Mesenteric fat pad (tissue), 1 donor: ENCODE measurements around the gene PYCR2. TPM values are rescaled to one million over a fixed set of nuclear protein-coding genes. Genes with fewer than 3 reads are reported as not detected.
A peak's percentile ranks its signal among the peaks of the same experiment; 100 is the strongest.

Source experiments
- DNase-seq: peaks from one replicate; pipeline ENCODE4 v3.0.0-alpha.2; 2020; ENCODE audit warnings: low spot score
- total RNA-seq: library from RNA; stranded (reverse); fragmentation: NEBNext Ultra II Directional; extraction: Animal tissue kit (Norgen Biotek cat#: 25700); gene quantifications from one replicate; pipeline ENCODE4 v1.2.1, GENCODE V29; 2021
- donor health status: DM: yes; HTN: yes; CAD: no.

PYCR2 gene
- total RNA-seq, 1 donor from 2014 or later = 48.9 TPM

GRCh38 chr1:225921734-225922709, 2.0 kb downstream of the PYCR2 start:
- no peak for DNase-seq

DNA sequence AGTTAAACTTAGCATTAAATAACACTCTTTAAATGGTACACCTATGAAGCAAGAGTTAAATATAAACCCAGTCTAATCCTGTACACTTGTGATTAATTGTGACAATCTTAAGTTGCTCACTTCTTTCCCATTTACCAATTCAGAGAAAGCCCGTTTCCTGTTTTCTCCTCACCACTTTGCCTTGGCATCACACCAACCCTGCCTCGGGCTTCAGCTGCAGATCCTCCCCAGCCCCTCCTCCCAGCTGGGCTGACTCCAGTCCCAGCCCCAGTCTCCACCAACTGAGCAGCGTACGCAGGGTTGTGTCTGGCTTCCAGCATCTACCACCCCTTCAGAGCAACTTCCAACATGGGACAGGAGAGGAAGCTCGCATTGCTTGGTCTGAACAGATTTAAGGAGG, 4.1 kb downstream of the PYCR2 start:
- no peak for DNase-seq

- DNase-seq = no peak
Measured at GRCh38 chr1:225918280-225918679, 5.8 kb downstream of the PYCR2 start.

DNA sequence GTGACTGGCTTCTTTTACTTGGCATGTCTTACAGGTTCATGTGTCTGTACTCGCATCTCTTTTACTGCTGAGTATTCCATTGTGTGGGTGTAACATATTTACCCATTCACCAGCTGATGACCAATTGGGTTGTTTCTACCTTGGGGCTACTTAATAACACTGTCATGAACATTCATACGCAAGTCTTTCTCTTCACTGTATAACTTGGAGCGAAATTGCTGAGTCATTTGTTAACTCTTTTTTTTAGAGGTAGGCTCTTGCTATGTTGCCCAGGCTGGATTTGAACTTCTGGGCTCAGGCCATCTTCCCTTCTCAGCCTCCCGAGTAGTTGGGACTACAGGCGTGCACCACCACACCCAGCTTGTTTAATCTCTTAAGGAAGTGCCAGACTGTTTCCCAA, 6.5 kb downstream of the PYCR2 start:
- no peak for DNase-seq

DNA sequence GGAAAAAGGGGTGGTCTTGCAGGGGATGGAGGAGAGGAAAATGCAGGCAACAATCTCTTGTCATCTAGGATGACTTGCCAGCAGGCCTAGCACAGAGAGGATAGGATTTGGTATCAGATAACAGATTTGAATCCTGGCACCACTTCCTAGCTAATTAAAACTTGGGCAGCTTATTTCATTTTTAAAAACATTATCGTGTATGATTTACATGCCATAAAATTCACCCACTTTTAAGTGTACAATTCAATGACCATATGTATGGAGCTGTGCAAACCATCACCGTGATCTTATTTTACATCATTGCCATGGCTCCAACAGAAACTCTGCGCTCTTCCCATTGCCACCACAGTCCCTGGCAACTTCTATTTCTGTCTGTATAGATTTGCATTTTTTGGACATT, 6.9 kb downstream of the PYCR2 start:
- no peak for DNase-seq

DNA sequence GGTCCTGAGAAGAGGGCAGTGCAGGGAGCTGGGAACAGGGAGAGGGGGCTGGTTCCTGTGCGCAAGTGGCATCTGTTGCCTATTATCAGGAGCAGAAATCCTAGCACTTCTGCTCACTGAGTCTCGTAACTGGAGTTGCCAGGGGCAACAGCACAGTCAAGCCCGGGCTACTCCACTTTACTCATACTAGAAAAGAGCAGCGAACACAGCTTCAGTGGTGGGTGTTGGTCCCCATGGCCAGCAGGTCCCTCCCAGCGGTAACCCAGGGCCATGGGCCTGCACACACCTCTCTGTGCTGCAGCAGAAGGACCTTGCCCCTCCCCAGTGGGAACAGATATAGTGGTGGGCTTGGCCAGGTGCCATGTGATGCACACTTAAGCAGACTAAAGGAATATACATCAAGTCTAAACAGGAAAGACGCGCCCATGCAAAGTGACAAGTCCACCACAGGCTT, 8.5 kb downstream of the PYCR2 start:
- DNase-seq = no peak

- DNase-seq = no peak
Measured at GRCh38 chr1:225914947-225915346, 9.1 kb downstream of the PYCR2 start.

DNA sequence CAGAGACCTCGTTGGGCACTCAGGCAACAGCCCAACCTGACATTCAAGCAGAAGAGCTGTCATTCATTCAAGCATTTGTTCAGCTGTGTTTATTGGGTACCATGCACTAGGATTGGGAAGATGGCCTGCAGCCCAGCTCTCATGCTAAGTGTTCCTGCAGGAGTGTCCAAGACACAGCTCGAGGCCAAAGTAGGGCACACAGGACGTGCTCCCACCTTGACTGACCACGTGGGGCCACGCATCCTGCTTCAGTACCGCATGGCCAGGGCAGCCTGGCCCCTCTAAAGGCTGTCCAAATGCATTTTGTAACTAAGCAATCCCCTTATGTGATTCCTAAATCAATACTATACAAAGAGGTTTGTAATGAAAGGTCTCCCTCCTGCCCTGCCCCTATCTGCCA, 9.7 kb downstream of the PYCR2 start:
- no peak for DNase-seq

- peak; percentile 93 for DNase-seq
Measured at GRCh38 chr1:225911191-225912130, 12.6 kb downstream of the PYCR2 start.

DNA sequence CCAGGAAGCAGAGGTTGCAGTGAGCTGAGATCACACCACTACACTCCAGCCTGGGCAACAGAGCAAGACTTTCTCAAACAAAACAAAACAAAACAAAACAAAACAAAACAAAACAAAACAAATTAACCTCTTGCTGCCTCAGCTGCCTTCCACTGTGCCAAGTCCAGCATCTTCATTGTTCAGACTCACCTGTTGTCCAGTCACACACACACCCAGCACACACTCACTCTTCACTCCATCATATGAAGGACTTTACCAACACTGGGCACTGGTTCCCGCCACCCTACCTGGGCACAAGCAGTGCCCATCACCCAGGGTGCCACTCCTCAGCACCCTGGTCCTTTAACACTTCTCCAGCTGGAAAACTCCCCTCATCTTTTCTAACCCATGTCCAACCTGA, 14.6 kb downstream of the PYCR2 start:
- no peak for DNase-seq

- no peak for DNase-seq
Measured at GRCh38 chr1:225908773-225909172, 15.3 kb downstream of the PYCR2 start.

DNA sequence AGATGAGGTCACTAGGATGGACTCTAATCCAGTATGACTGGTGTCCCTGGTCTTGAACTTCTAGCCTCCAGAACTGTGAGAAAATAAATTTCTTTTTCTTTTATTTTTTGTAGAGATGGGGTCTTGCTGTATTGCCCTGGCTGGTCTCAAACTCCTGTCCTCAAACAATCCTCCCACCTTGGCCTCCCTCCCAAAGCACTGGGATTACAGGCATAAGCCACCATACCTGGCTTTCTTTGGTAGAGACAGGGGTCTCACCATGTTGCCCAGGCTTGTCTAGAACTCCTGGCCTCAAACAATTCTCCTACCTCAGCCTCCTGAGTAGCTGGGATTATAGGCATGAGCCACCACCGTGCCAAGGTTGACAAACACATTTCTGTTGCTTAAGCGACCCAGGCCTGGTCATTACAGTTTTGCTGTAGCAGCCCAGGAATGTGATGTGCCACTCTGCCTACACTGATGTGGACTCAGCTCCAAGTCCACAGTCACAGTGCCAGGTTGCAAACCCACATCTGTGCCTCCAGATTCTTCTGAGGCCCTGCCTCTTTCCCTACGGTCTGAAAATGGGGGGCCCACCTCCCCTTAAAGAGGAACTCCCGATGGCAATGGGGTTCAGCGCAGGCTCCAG, 15.9 kb downstream of the PYCR2 start:
- DNase-seq = no peak

- DNase-seq = no peak
Measured at GRCh38 chr1:225907341-225907740, 16.7 kb downstream of the PYCR2 start.

GRCh38 chr1:225906467-225906866, 17.6 kb downstream of the PYCR2 start:
- DNase-seq = no peak

- no peak for DNase-seq
Measured at GRCh38 chr1:225903623-225904022, 20.4 kb downstream of the PYCR2 start.

DNA sequence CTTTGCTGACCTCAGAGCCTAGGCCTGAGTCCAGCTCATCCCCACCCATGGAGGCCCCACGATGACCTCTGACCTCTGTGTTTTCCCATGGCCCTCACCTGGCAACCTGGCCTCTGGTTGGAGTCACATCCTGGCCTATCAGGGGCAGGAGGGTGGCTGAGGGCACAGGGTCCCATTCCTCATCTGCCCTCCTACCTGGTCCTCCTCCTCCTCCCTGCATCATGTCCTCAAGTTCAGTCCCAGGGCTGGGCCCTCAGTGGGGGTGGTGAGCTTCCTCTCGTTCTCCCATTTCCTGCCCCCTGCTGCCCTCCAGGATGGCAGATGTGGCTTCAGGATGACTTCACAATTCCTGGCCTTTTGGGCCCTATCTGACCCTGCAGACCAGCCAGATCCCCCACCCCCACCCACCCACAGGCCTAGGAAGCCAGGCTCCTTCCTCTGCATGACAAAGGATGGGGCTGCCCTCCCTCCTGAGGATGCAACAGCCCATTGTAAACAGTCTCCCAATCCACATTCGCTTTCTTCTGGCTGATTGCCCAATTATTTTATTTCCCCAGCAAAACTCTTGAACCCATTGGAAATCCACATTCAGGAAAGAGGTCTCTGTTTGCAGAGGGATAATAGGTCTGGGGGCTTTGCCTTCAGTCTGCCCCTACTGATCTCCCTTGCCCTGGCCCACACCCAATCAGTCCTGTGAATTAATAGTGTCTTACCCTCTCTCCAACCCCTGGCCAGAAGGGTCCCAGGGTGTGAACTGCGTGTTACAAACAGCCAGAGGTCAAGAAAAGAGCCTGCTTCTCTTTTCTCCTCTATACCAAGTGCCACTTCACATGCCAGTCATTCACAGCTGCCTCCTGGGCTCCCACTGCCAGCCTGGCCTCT, 24.8 kb downstream of the PYCR2 start:
- no peak for DNase-seq

GRCh38 chr1:225897595-225898514, 26.2 kb downstream of the PYCR2 start:
- DNase-seq = no peak

DNA sequence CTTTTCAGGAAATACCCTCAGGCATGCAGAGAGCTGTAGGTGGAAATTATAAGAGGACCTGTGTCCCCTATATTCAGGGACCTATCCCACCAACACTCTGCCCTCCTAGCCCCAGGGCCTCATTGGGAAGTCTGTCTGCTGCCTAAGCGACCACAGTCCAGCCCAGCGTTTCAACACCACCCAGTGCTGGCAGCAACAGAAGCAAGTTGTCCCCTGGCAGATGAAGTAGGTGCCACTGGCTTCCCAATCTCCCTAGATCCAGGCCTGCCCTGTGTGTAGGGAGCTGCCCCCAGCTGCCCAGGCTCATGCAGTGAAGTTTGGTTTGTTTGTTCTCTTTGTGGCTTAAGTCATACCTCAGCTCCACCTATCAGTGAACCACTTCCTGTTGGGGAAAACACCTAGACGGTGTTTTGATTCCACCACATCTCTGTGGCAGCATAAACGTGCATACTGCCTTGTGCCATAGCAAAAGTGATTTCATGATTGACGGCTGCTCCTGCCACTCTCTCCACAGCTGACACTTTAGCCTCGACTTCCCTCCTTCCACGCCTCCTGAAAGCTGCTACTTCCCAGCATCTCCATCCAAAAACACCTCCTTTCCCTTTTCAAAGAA, 27.0 kb downstream of the PYCR2 start:
- DNase-seq = no peak

GRCh38 chr1:225896494-225896893, 27.6 kb downstream of the PYCR2 start:
- DNase-seq = no peak
